NOMO-1 (cell line): ENCODE data around the gene RNPEPL1.
"Not testable (repeated sequence)": the region's sequence is repeated elsewhere in the genome, so short reads cannot be mapped to it uniquely, and the experiment has no call there.

ENCODE experiments used
- DNase-seq, 2 experiments: peaks; one replicate each; lab custom pipeline; 2025; ENCODE audit not compliant: unreplicated experiment in 2 of 2; lab: John Stamatoyannopoulos, UW

RNPEPL1 gene

DNA sequence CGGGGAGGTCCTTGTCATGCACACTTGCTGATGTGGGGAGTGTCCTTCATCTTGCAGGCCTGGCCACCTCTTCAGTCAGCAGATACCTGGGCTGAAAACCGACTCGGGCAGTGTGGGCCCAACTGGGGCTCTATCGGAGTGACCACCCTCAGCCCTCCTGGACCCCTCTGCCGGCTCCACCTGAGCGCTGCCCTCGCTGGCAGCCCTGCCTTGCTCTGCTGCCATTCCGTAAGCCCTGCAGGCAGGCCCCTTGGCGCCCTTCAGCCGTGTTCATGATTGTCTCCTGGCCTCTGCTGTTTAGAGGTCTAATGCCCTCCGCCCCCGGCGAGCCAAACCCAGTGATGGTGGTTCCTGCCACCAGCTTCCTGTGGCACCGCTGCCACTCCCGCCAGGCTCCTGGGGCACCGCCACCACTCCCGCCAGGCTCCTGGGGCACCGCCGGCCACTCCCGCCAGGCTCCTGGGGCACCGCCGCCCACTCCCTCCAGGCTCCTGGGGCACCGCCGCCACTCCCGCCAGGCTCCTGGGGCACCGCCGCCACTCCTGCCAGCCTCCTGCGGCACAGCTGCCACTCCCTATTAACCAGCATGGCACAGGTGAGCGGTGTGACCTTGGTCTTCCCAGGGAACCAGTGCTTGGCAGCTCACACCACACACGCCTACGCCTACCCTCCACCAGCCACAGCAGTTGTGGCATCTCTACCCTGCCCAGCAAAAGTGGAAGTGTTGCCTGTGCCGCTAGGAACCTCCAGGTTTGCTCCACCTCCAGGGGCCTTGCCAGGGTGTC is 34.2 kb downstream of the RNPEPL1 start:
- DNase-seq, result no peak

DNA sequence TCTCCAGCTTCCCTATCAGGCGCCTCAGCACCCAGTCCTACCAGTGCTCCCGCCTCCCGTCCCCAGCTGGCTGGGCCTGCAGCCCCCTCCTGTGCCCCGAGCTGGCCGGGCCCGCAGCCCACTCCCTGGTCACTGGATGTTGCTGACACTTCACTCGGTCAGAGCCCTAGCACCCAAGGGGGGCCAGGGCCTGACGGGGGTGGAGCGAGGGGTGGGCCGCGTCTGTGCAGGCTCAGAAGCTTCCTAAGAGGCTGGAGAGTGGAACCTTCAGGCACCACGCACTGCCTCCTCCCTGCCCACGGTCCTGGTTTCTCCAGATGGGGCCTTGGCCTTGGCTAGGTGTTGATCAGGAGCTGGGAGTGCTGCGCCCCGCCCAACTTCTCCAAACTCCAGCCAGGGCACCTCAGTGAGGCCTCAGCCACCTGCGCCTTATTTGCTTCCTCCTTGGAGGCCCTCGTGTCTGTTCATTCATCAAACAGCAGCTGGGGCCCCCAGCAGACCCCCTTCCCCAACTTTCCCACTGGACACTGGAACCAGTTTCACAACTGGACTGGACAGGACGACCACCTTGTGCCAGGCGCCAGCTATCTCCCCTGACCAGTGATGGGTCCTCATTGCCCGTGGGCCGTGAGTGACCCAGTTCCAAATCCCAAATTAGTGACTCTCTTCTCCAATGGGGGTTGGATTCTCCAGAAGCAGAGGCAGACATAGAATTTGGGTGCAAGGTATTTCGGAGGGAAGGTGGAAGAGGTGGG is 35.0 kb downstream of the RNPEPL1 start:
- no peak for DNase-seq

DNA sequence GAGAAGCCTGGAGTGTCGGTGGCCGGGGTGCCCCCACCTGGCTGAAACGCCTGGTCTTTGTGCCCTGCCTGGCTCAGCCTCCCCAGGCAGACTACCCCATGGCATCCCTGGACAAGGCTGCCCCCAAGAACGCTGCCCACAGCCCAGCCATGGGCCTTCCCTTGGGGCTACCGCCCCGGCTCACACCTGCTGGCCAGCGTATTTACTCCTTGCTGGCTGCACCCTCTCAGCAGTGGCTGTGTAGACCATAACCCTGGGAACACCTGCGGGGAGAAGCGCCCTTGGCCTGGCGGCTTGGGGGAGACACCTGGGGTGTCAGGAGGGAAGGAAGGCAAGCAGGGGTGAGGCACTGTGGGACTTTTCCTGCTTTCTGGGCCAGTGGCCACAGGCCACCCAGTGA is 35.6 kb downstream of the RNPEPL1 start:
- no peak for DNase-seq

DNA sequence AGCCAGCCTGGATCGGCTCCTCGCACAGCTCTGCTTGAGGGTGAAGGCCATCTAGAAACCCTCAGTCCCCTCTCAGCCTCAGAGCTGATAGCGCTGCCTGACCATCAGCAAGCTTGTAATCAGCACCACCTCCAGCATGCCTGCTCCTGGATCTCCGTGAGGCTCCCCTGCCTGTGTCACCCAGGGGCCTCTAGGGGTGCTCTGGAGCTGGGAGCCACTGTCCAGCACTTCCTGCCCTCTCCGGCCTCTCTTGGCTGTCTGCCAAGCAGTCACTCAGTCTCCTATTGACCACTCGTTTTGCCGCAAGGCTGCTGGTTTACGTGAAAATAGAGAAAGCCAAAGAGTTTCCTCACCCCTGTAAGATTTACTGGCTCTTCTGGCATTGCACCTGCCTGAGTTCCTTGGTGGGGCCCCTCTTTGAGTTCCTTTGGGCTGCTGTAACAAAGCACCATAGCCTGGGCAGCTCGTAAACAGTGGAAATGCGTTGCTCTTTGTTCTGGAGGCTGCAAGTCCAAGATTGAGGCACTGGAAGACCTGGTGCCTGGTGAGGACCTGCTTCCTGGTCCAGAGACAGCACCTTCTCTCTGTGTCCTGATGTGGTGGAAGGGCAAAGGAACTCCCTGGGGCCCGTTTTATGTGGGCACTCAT is 36.1 kb downstream of the RNPEPL1 start:
- DNase-seq, result peak; percentile 28 to 54

DNA sequence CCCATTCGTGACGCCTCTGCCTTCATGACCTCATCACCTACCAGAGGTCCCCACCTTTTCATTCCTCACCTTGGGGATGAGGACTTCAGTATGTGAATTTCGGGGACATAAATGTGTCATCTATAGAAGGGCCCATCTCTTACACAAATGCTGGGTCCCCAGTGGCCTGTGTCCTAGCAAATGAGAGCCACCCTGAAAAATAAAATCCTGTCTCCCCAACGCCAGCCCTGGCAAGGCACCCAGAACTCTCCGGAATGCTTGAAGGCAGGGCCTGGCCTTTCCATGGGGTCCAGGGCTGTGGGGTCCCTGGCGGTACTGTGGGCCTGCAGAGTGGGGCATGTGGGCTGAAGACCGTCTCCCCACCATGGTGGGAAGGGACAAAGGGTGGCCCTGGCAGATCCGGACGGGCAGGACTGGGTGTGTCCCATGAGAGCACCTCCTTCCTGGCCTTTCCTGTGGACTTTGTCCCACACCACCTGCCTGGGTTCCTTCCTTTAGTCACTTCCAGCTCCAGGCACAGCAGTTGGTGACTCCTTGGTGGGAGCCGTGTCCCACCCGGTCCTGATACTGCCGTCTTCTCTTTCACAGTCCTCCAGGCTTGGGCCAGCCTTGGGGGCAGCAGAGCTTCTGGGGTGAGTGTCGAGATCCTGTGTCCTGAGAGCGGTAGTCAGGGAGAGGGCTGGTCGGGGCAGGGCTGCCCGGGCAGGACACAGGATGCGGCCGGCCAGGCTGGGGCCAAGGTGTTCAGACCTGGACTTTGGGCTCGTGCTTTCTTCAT is 36.8 kb downstream of the RNPEPL1 start:
- DNase-seq, result no peak

DNA sequence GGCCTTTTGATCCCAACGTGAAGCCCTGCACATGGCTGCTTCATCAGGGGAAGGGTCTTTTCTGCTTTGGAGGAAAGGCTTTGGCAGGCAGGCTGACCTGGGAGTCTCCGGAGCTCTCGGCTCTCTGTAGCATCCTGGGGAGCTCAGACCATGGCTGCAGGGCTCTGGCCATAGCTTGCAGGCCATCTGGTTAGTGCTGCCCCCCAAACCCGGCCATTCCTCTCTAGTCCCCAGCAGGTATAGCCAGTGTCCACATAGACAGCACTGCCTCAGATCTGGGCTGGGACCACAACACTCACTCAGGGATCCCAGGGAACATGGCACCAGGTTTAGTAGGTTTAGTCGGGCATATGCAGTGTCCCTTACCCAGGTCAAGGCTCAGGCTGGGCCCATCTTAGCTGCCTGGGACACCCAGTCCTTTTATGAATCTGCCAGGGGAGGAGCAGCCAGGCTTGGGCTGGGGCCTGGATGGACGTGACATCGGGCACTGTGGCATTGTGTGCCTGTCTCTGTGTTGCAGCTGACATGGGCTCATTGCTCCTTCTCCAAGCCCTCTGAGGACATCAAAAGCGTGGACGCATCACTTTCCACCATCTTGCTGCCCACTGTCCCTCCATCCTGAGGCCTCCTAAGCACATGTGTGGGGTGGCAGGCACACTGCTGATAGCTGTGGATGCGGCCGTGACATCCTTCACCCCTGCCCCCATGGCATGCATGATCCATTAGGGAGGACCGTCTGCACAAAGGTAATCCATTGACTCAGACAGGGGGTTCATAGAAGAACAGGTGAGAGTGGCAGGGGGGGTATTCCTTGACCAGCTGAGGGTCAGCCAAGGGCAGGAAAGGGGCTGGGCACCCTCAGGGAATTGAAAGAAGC is 37.8 kb downstream of the RNPEPL1 start:
- no peak for DNase-seq

DNA sequence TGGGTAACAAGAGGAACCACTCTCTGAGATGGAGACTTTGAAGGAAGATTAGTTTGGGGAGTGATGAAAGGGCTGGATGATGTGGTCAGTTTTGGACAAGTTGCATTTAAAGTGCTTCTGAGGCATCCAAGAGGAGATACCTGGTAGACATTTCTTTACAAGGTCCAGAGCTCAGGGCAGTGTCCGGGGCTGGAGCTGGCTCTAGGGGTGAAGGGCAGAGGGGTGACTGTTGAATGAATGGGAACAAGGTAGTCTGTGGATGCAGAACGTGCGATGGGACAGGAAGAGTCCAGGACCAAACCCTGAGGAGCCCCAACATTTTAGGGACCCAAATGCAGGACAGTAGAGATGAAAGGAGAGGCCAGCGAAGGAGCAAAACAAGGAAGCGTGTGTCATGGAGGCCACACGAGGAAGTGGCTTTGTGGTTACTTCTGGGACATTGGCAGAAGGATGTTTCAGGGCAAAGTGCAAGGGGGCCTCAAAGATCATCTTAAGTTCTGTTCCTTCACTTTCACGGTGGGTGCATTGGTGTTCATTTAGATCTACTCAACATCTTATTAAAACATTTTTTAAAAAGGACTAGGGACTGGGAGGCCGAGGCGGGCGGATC is 43.4 kb downstream of the RNPEPL1 start:
- DNase-seq, result peak; percentile 71 to 72

DNA sequence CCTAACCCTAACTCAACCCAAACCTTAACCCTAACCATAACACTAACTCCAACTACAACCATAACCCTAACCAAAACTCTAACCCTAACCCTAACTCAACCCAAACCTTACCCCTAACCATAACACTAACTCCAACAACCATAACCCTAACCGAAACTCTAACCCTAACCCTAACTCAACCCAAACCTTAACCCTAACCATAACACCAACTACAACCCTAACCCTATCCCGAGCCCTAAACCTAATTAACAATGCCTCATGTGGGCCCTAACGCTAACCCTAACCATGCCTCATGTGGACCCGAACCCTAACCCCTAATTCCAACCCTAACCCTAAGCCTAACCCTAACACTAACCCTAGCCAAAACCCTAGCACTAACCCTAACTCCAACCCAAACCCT is 45.5 kb downstream of the RNPEPL1 start:
- no peak for DNase-seq

DNA sequence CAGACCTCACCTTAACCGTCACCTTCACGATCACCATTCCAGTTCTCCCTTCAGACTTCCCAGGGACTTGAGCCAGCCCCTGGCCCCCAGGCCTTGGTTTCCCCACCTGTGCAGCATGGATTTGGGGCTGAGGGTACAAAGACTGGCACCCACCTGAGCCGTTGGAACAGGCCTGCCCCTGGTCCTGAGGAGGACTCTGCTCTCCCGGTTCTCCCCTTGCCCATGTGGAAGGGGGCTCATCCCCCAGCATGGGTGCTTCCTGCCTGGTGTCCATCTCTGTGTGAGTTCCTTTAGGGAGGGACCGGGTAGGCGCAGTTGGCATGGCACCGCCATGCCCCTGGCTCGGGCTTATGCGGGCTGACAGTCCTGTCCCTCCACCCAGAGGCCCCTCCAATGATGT is 46.1 kb downstream of the RNPEPL1 start:
- no peak for DNase-seq

DNA sequence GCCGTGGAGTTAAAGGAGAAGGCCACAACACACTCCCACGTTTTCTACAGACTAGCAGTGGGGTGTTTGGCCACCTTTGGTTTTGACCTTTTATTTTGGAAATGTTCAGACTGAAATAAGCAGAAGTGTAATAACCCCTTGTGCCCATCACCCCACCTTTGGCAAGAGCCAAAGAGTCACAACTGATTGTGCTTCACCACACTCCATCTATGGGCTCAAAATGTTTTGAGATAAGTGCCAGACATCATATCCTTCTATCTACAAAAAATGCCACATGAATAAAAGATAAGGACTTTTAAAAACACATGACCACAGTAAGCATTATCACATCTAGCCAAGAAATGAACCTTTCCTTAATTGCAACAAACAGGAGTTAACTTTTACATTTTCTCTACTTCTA is 47.1 kb downstream of the RNPEPL1 start:
- DNase-seq, result no peak

DNA sequence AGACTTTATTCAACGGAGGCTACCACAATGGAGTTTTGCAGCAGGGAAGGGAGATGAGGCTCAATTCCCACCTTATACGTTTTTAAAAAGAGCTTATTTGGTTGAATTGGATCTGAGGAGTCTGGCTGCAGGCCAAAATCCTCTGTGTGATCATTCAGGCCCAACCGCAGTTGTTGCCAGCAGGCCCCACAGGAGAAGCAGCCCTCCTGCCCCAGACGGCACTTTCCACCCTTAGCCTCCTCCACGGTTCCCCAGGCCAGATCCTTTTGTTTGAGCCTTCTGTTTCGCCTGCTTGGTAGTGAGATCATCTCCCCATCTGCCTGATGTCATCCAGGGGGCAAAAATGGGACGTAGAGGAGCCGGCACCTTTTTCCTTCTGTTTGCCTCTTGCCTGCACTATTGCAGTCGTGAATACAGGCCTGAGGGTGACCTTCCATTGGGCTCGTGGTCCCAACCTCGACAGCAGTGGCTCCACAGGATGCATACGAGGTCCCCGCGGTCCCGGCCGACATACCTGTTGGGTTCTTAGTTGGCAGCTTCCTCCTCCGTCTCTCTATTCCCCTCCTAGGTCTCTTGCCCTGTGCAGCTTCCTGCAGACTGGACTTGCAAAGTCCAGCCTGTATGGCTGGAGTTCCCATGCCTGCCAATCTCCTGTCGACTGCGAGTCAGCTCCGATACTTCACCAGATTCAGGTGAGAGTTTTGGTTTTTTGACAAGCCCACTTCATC is 47.7 kb downstream of the RNPEPL1 start:
- DNase-seq, result no peak

DNA sequence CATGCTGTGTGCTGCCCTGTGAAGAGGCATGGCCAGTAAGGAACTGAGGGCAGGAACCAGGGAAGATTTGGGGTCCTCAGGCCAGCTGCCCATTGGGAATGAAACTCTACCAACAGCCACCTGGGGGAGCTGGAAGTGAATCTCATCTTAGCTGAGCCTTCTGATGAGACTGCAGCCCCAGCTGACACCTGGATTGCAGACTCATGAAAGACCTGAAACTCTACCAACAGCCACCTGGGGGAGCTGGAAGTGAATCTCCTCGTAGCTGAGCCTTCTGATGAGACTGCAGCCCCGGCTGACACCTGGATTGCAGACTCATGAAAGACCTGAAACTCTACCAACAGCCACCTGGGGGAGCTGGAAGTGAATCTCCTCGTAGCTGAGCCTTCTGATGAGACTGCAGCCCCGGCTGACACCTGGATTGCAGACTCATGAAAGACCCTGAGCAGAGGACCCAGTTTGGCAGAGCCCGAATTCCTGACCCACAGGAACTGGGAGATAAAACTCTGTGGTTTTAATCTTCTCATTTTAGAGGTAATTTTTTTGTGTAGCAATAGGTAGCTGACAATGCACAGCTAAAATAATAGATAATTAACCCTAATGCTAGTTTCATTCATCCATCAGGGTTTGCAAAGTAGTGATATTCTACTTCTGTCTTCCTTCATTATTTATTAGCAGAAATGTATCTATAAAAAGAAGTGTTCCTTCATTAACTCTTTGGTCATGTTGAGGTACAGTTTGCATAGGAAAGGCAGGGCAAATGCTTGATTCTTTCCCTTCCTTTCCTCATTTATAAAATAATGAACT is 48.8 kb downstream of the RNPEPL1 start:
- not testable (repeated sequence) for DNase-seq

DNA sequence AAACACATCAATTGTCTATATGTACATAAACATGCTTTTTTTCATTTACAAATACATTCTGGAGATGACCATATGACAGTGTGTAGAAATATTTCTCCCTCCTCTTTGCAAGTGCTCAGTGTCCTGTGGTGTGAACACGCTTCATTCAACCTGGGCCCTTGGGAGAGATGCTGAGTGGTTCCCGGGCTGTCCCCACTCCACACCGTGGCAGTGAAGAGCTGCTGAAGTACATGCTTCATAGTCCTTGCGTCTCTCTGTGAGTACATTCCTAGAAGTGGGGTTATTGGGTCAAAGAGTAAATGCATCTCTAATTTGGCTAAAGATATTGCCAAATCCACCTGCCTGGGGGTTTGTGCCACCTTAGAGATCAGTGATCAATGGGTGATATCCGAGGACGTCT is 50.5 kb downstream of the RNPEPL1 start:
- DNase-seq, result no peak

DNA sequence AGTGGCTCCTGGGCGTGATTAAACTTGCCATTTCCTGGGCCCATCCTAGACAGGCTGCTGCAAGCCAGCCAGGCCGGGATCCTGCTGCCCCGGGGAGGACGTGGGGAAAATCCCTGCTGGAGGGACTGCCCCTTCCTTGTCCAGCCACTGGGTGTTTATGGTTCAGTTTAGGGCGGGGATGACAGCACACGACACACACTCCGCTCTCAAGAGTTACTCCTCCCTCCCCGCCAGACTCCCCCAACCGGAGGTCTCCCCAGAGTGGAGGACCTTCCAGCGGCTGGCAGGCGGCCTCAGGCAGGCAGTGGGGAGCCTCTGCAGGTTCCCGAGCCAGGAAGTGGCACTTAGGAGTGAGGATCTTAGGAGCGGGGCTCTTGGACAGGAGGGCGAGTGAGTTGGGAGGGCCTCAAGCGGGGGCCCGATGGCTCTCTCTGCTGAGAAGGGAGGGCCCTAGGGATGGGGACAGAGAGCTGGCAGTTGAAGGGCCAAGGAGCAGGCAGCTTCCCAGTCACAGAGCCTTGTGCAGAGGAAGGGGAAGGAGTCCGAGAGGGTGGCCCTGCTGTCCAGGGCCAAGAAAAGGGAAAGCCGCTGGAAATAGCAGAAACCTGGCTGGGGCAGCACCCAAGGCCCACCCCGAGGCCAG is 51.3 kb downstream of the RNPEPL1 start:
- DNase-seq, result no peak

DNA sequence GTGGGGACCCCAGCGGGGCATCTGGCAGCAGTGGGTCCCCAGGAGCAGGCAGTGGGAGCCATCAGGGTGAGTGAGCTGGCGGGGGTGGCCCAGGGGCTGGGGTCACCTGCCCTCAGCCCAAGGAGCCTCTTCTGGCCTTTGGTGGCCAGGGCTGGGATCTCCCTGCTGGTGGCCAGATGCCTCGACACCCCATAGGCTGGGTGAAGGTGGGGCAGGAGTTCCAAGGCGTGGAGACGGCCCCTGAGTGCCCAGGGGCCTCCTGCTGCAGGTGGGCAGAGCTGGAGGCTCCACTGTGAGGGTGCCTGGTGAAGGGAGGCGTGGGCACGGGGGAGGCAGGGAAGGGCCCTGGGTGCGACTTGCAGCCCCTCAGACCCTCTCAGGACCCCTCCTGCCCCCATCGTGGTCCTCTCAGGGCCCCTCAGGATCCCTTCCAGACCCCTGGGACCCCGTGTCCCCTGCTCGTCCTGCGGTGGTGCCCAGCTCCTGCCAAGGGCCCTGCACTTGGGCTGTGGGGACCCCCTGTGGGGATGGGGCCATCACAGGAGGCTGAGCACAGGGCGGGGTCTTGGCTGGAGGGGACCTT is 52.0 kb downstream of the RNPEPL1 start:
- DNase-seq, result no peak

DNA sequence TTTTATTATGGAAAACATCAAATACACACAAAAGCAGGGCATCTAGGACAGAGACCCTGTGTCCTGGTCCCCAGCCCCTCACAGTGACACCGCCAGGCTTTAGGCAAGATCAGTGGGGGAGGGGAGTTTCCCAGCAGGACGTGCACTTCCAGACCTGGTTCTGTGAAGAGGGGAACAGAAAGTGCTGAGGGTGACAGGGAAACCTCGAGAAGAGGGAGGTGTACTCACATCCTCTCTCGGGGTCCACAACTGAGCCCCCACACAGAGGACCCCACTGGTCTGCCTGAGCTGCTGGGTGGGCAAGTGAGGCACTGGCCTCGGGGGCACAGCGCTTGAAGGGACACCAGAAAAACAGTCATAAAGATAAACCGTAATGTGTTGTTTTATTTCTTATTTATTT is 52.6 kb downstream of the RNPEPL1 start:
- DNase-seq, result no peak

DNA sequence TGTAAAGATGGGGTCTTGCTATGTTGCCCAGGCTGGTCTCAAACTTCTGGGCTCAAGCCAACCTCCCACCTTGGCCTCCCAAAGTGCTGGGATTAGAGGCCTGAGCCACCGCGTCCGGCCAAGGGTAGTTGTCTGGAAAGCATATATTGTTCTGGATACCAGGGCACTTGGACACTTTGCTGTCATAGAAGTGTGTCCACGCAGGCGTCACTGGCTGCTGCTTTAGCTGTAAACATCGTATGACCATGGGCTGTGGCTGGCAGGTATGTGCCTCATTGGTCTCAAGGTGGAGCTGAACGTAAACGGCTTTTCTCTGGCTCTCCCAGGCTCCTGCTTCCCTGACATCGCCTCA is 53.8 kb downstream of the RNPEPL1 start:
- DNase-seq, result no peak
